Measurements from ENCODE around the gene SMIM26. TPM values are rescaled to one million over a fixed set of nuclear protein-coding genes. Genes with fewer than 3 reads are reported as not detected.
"Not testable (repeated sequence)": the region's sequence is repeated elsewhere in the genome, so short reads cannot be mapped to it uniquely, and the experiment has no call there.

The SMIM26 gene, protein sequence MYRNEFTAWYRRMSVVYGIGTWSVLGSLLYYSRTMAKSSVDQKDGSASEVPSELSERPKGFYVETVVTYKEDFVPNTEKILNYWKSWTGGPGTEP
- polyA plus RNA-seq (ENCODE audit: insufficient read length): 74.8 TPM
- long read RNA-seq, donor 1, transcript SMIM26-202 (2 exons, 575 nt): major isoform, 87 of 142 reads
- long read RNA-seq, donor 1, transcript SMIM26-201 (2 exons, 505 nt): minor isoform, 32 of 142 reads
- long read RNA-seq, donor 1, partial matches to known transcripts: 21 of 142 reads
- long read RNA-seq, donor 1, other reads (novel, unspliced or antisense): 0 of 142 reads
- long read RNA-seq, donor 2, transcript SMIM26-202 (2 exons, 575 nt): major isoform, 71 of 99 reads
- long read RNA-seq, donor 2, transcript SMIM26-201 (2 exons, 505 nt): minor isoform, 18 of 99 reads
- long read RNA-seq, donor 2, partial matches to known transcripts: 10 of 99 reads
- long read RNA-seq, donor 2, other reads (novel, unspliced or antisense): 0 of 99 reads
- long read RNA-seq, donor 3, transcript SMIM26-201 (2 exons, 505 nt): minor isoform, 23 of 76 reads
- long read RNA-seq, donor 3, transcript SMIM26-202 (2 exons, 575 nt): major isoform, 53 of 76 reads
- long read RNA-seq, donor 3, partial matches to known transcripts: 0 of 76 reads
- long read RNA-seq, donor 3, other reads (novel, unspliced or antisense): 0 of 76 reads
- long read RNA-seq, donor 4, transcript SMIM26-201 (2 exons, 505 nt): minor isoform, 9 of 30 reads
- long read RNA-seq, donor 4, transcript SMIM26-202 (2 exons, 575 nt): major isoform, 21 of 30 reads
- long read RNA-seq, donor 4, partial matches to known transcripts: 0 of 30 reads
- long read RNA-seq, donor 4, other reads (novel, unspliced or antisense): 0 of 30 reads
- long read RNA-seq, donor 5, transcript SMIM26-202 (2 exons, 575 nt): major isoform, 164 of 239 reads
- long read RNA-seq, donor 5, transcript SMIM26-201 (2 exons, 505 nt): minor isoform, 74 of 239 reads
- long read RNA-seq, donor 5, partial matches to known transcripts: 0 of 239 reads
- long read RNA-seq, donor 5, other reads (novel, unspliced or antisense): 0 of 239 reads
- long read RNA-seq, donor 6, transcript SMIM26-202 (2 exons, 575 nt): major isoform, 94 of 128 reads
- long read RNA-seq, donor 6, transcript SMIM26-201 (2 exons, 505 nt): minor isoform, 34 of 128 reads
- long read RNA-seq, donor 6, partial matches to known transcripts: 0 of 128 reads
- long read RNA-seq, donor 6, other reads (novel, unspliced or antisense): 0 of 128 reads
- long read RNA-seq, donor 7, transcript SMIM26-202 (2 exons, 575 nt): major isoform, 144 of 197 reads
- long read RNA-seq, donor 7, transcript SMIM26-201 (2 exons, 505 nt): minor isoform, 53 of 197 reads
- long read RNA-seq, donor 7, partial matches to known transcripts: 0 of 197 reads
- long read RNA-seq, donor 7, other reads (novel, unspliced or antisense): 0 of 197 reads
- long read RNA-seq, donor 8, transcript SMIM26-201 (2 exons, 505 nt): minor isoform, 17 of 72 reads
- long read RNA-seq, donor 8, transcript SMIM26-202 (2 exons, 575 nt): major isoform, 48 of 72 reads
- long read RNA-seq, donor 8, partial matches to known transcripts: 7 of 72 reads
- long read RNA-seq, donor 8, other reads (novel, unspliced or antisense): 0 of 72 reads

DNA sequence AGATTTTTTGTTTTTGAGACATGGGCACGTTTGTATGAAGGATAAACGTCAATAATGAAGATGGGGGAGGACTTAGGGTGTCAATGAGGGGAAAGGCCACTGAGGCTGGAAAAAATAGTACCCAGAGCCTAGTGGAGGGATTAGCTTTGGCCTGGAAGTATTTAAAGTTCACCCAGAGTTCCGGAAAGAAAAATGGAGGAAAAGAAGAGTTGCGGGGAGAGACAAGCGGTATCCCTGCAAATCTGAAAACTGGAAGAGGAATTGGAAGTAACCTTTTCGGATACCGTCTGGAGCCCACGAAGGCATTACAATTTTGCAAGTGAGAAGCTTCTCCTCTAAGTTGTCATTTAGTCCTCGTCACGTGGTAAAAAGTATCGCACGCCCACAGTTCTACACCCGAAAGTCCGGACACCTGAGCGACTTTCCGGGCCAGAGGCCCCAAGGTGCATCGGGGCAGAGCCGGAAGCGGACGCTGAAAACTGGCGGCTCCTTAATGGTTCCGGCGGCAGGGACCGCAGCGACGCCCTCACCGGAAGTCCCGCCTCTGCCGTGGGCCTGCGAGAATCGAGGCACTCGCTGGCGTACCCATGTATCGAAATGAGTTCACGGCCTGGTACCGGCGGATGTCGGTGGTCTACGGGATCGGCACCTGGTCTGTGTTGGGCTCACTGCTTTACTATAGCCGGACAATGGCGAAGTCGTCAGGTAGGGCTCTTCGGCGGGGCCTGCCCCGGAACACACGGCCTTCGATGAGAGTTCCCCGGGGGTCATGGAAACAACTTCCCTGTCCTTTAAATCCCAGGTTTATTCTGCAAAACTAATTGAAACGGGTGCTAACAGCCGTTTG is at the start of gene SMIM26:
TSS of gene SMIM26 (plus strand) at position 541 of the 847 bp plus-strand sequence. CDS start at position 588, 47 bp downstream.
- peak; percentile 94 for DNase-seq

DNA sequence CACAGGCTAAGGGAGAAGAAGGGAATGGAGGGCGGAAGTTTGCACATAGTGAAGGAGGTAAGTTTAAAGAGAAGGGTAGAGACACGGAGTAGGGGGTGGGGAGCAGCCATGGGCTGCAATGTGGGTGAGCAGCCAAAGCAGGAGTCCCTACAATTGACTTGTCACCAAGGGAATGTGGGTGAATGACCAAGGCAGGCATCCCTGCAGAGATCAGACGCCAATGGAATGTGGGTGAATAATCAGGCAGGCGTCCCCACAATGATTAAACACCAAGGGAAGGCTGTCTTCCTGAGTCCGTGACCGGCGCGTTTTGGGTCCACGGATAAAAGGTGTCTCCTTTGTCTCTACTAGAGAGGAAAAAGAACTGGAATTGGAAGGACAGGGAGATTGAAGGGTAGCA is 45.2 kb upstream of the SMIM26 start:
- DNase-seq: not testable (repeated sequence)

DNA sequence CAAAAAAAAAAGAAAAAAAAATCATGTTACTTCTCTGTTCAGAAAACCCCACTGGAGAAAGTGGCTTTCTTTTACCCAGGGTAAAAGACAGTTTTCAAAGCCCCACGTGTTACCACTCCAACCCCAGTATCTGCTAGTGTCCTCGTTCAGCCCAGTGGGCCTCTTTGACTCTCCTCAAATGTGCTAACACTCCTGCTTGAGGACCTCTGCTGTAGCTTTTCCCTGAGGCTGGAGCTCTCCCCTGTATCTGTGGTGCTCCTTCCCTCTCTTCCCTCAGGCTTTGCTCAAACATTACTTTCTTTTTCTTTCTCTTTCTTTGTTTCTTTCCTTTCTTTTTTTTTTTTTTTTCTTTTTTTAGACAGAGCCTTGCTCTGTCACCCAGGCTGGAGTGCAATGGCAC is 44.2 kb upstream of the SMIM26 start:
- DNase-seq: no peak

DNA sequence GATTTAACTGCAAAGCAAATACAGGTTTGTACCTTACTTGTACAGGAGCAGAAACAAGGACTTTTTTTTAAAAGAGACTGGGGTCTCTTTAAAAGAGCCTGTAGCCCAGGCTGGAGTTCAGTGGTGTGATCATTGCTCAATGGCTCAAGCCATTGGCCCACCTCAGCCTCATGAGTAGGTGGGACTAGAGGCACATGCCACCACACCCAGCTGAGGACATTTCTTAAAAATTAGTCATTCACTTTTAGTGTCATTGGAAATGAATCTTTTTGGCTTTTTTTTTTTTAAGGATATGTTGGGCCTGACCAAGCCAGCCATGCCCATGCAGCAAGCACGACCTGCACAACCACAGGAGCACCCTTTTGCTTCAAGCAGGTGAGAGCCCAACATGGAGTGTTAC is 42.6 kb upstream of the SMIM26 start:
- DNase-seq: no peak

DNA sequence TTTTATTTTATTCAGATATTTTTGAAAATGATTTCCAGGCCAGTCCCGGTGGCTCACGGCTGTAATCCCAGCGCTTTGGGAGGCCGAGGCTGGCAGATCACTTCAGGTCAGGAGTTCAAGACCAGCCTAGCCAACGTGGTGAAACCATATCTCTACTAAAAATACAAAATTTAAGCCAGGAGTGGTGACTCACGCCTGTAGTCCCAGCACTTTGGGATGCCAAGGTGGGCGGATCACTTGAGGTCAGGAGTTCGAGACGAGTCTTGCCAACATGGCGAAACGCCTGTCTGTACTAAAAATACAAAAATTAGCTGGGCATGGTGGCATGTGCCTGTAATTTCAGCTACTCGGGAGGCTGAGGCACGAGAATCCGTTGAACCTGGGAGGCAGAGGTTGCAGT is 40.5 kb upstream of the SMIM26 start:
- not testable (repeated sequence) for DNase-seq

DNA sequence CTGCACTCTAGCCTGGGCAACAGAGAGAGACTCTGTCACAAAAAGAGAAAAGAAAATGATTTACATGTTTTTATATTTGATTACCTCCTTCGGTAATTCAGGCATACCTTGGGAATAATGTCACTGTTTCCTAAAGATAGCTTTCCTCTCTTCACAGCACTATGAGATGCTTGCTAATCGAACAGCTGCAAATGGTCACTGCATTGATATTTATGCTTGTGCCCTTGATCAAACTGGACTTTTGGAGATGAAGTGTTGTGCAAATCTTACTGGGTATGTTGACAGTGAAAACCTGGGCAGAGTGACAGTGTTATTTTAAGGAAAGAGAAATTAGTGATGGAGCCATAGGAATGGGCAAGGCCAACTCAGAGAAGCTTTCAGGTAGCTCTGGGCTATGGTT is 39.9 kb upstream of the SMIM26 start:
- no peak for DNase-seq

DNA sequence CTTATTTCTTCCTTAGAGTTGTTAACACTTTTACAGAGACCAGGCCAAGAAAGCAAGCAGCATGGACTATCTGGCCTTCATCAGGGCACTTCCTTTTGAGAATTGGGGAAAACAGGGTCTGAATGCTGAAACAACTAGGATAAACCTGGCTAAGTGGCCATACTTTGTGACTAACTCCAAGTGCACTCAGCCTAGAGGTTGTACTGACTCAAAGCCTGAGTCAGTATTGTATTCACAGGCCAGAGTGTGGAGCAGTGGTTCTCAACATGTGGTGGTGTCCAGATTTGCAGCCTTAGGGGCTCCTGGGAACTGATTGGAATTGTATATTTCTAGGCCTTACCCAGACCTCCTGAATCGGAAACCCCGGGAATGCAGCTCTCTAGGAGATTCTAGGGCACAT is 39.4 kb upstream of the SMIM26 start:
- DNase-seq: no peak

DNA sequence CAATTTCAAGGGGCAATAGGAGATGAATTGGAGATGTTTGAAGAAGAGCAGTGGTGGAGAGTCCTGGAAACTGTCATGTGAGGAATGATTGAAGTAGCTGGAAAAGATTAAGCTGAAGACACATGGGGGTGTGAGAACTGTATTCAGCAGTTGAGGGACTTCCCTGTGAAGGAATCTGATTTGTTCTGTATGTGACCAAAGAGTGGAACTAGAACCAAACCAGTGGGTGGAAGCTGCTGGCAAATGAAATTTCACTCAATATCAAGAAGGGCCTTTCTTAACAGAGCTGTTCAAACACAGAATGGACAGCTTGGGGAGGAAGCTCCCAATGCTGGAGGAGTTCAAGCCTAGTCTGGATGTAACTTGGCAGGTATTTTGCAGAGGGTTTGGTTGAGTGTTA is 38.2 kb upstream of the SMIM26 start:
- no peak for DNase-seq

DNA sequence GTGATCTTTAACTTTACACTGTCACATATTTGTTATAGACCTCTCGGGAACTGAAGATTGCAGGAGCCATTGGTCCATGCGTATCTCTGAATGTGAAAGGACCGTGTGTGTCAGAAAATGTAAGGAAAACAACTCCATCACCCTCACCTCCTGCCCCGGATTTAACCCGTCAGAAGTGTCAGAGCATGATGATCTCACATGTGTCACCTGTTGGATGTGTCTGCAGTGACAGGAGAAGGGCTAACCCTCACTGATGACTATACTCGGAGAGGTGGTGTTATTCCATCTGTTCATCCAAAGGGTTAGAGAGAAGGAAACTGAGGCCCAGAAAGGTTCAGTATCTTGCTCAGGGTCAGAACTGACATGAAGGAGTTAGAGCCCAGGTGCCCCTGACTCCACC is 34.6 kb upstream of the SMIM26 start:
- no peak for DNase-seq

DNA sequence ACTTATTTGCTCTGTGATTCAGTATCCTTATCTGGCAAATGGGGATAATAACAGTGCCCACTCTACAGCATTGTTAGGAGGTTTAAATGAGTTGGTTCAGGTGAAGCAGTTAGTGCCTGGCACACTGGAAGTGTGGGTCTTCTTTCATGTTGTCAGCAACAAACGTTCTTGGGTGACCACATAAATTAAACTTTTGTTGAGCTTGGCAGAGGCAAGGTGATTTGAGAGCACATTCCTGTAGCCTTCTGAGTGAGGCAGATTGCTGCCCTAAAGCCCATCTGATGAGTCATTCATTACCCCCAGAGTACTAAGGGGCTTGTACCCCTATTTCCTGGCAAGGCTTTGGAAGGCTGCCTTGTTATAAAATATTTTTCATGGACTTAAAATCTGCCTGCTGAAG is 33.7 kb upstream of the SMIM26 start:
- no peak for DNase-seq

DNA sequence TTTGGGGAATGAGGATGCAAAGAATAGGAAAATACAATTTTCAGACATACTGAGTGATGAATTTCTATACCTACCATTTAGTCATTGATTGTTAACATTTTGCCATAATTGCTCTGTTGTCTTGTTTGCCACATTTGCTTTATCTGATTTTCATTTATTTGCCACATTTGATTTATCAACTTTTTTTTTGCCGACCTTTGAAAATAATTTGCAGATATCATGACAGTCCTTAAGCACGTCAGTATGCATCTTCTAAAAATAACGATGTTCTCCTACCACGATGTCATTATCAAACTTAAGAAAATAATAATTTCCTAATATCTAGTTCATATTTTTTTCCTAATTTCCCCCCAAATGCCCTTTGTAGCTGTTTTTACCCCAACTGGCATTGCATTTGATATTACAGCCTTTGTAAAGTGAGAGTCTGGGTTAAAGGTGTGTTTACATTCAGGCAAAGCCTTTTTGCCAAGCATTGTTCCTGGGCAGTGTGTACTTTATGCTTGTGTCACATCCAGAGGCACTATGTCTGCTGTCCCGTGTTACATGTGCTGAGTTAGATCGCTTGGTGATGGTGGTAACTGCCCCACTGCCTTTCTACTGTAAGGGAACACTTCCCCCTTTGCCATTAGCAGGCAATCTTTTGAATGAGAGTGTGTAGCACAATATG is 33.1 kb upstream of the SMIM26 start:
- DNase-seq: no peak

DNA sequence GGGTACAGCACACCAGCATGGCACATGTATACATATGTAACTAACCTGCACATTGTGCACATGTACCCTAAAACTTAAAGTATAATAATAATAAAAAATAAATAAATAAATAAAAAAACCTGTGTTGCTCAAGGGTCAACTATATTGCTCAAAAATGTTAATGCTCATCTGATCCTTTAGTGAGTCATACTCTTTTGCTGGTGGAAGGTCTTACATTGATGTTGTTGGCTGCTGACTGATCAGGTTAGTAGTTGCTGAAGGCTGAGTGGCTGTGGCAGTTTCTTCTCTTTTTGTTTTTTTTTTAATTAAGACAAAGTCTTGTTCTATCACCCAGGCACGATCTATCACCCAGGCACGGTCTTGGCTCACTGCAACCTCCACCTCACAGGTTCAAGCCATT is 29.6 kb upstream of the SMIM26 start:
- DNase-seq: no peak

DNA sequence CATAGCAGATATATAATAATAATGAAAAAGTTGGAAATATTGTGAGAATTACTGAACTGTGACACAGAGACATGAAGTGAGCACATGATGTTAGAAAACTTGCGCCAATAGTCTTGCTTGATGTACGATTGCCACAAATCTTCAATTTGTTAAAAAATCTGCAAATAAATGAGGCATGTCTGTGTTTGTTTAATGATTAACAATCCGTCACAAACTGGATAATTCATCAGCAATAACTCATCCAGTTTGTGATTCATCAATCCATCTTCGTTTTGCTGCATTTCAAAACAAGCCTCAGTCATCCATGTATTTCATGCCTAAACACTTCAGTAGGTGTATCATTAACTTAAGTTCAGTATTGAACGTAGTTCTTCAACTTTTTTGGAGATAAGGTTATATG is 25.5 kb upstream of the SMIM26 start:
- no peak for DNase-seq

DNA sequence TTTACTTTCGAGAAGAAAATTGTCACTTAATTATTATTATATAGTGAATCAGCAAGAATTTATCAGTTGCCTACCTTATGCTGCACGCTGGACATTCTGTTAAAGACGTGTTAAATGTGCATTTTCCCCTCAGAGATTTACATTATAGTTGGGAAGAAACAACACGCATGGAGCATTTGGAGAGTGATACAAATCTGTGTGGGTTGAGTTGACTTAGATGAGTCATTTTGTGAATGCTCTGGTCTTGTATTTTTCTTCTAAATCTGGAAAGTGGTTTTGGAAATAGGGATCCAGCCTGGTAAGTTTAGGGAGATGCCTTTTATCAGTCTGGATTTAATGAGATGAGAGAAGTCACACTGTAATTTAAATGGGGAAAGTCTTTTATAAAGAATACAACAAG is 24.0 kb upstream of the SMIM26 start:
- DNase-seq: no peak

DNA sequence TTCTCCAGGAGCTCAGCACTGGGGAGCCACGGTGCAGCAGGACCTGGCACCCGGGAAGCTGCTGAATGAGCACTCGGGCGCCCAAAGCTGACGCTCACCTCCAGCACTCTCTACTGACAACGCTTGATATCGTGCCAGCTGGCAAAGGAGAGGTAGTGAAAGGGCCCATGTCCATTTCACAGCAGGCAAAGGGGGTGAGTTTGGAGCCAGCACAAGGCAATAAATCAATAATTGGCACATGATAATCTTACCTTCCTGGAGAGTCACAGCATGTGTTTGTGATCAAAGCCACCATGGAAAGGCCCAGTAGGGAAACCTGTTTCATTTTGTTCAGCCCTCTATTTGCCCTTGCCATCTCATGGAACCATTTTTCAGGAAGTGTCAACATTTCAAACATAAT is 23.3 kb upstream of the SMIM26 start:
- no peak for DNase-seq

DNA sequence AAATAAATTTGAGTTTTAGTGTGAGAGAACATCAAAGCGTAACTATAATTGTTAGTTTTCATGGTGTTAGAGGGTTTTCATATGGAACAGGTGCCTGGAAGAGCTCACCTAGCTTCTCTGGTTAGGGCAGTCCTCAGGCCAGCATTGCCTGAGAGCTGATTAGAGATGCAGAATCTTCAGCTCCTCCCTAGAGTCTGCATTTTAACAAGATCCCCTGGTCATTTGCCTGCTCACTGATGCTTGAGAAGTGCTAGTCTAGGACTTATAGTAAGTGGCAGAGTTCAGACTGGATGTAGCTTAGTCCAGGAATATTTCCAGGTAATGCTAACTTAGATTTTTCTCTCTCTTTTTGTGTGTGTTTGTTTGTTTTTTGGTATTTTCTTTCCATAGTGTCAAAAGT is 21.7 kb upstream of the SMIM26 start:
- no peak for DNase-seq

DNA sequence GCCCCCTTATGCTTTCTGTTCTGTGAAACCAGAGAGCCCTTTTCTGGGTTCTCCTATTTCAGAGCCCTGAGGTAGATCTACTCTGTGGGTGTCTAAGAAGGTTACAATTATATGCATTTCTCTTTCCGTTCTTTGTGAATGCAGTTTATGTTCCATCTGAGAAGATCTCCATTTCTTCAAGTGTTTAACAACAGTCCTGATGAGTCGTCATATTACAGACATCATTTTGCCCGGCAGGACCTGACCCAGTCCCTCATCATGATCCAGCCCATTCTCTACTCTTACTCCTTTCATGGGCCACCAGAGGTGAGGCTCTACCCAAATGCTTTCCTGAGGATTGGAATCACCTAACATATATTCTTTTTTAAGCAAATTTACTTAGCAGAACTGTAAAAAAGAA is 18.8 kb upstream of the SMIM26 start:
- DNase-seq: no peak

DNA sequence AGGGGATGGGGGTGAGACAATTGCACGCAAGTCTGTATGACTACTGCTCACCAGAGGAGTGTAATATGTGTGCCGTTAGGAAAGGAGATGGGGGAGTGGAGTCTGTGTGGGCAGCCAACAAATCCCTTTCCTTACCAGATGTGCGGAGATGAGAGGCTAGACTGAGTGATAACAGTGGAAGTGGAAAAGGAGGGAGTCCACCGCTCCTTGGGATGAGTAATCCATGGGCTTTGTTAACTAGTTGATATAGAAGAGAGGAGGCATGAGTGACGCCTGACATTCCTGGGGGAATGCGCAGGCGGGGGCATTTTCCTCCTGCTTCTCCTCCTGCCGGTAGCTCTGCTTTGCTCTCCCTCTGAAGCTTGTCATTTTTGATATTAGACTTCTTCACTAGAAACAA is 13.5 kb upstream of the SMIM26 start:
- DNase-seq: no peak

DNA sequence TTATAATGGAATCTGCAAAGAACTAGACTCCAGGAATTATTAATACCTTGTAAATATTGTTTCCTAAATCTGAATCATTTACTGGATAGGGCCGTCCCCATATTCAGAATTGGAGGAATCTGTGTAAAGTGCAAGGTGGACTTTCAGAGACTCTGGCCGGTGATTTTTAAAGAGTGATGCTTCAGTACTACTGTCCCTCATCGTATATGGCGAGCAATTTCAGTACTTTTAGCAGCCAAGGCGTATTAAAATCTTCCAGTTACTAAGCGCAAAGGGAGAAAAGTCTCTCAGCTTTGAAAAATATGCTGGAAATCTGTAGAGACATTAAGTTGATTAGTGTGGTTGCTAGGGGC is 483 bp downstream of the SMIM26 start:
- no peak for DNase-seq

DNA sequence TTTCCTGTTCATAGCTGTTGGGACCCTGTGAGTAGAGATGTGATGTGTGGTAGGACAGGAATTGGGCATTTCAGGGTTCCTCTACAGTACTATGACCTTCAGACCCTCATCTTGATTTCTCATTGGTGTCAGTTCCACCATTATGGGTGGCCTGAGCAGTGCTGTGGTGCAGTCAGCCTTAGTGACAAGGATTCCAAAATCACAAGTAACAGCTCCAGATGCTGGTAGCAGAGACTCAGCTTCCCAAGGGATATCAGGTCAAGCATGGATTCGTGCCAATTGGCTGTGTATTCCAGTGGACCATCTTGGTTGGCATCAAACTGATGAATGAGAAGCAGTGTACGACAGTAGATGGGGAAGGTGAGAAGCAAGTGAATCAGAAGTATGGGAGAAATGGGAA is 3.8 kb downstream of the SMIM26 start:
- no peak for DNase-seq

Data from left kidney (tissue), 8 donors.